GM19438 (cell line): ENCODE measurements around the gene QPCTL.
"Not testable (repeated sequence)": the region's sequence is repeated elsewhere in the genome, so short reads cannot be mapped to it uniquely, and the experiment has no call there.

Source experiments
- ATAC-seq: cut with Tn5 transposase; IDR thresholded peaks from one replicate; pipeline ENCODE4 v1.9.1; 2021; ENCODE audit warnings: low read depth; ENCODE audit not compliant: unreplicated experiment

QPCTL gene

DNA sequence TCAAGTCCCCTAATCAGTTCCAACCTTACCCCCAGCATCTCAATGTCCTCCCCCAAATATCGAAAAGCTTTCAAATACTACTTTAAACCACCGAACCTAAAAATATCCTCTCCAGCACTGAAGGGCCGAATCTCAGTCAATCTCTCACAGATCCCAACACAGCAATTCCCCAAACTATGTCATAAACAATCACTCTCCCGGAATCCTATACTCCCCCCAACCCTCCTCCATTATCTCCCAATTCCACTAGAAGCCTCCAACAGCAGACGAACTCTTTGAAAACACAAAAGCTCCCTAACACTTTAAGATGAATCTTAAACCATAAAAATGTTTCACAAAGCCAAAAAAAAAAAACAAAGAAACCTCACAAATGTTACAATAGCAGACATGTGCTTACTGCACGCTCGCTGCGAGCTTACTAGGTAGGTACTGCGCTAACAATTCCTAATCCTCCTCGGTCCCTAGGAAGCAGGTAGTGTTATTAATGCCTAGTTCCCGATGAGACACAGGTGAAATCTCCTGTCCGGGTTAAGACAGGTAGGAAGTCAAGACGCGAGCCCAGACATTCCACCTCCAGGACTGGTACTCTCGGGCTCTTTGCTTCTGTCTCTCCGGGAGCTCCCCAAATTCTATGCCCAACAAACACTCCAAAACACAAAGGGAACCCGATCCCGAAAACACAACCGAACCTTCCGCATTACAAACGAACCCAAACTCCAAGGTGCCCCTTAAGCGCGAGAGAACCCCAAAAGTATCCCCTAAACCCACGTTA is 24.1 kb downstream of the QPCTL start:
- ATAC-seq: no peak

DNA sequence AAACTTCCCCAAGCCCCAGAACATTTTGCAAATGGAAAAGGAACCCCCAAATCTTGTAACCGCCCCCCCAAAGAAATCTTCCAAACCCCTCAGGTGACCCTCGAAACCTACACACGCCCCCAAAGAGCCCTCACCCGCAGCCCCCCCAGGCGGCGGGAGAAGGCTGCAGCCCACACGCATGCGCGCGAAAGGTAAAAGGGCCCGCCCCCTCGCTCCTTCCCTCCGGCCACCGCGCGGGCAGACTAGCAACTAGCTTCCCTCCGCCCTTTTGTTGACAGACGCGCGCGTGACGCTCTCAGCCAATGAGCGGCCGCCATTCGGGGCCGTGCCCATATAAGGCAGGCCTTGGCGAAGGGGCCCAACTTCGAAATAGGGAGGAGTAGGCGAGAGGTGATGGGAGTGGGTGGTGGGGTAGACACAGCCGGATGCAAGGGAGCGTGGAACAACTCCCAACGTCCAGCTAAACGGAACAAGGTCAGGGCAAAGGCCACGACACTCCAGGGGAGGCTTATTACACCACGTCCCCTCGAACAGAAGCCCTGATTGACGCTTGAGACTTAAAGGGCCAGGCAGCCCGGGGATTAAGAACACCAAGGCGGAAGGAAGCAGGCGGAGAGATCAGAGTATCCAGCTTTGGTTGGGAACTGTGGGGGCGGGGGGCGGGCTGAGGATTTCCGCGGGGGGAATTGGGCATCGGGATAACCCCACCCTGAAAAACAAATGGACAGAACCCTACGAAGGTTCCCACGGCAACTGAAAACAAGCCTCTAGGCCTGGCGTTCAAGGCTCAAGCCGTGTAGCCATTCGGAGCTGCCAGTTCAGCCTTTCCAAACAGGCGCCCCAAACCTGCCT is 24.9 kb downstream of the QPCTL start:
- ATAC-seq: peak; percentile 84

DNA sequence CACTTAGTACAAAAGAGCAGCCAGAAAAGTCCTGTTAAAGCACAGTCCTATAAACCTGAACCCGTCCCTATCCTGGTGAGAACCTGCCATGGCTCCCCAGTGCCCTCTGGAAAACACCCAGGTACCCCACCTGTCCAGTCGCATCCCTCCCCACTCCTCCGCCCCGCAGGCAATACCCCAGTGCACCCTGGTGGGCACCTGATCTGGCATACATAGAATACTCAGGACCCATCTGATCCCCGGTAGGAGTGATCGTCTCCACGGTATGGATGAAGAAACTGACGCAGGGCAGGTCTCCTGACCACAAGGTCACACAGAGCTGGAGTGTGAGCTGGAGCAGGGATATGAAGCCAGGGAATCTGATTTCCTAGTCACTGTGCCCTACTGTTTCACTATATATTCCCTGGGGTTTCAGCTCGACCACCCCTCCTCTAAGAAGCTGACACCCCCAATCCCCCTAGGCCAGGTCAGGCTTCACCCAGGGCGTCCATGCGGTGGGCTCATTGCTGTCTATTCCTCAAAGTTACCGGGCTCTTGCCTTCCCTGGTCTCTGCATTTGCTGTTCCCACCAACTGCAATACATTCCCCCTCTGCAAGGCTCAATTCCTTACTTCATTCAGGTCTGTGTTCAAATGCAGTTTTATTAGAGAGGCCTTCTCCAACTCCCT is 25.7 kb downstream of the QPCTL start:
- no peak for ATAC-seq

DNA sequence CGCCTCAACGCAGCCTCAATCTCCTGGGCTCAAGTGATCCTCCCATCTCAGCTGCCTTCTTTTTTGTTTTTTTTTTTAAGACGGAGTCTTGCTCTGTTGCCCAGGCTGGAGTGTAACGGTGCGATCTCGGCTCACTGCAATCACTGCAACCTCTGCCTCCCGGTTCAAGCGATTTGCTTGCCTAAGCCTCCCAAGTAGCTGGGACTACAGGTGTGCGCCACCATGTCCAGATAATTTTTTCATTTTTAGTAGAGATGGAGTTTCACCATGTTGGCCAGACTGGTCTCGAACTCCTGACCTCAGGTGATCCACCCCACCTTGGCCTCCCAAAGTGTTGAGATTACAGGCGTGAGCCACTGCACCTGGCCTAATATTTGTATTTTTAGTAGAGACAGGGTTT is 27.6 kb downstream of the QPCTL start:
- not testable (repeated sequence) for ATAC-seq

DNA sequence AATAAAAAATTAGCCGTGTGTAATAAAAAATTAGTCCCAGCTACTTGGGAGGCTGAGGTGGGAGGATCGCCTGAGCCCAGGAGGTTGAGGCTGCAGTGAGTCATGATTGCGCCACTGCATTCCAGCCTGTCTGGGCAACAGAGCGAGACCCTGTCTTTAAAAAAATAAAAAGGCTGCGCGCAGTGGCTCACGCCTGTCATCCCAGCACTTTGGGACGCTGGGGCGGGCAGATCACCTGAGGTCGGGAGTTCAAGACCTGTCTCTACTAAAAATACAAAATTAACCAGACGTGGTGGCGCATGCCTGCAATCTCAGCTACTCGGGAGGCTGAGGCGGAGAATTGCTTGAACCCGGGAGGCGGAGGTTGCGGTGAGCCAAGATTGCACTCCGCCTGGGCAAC is 36.2 kb downstream of the QPCTL start:
- ATAC-seq: not testable (repeated sequence)

DNA sequence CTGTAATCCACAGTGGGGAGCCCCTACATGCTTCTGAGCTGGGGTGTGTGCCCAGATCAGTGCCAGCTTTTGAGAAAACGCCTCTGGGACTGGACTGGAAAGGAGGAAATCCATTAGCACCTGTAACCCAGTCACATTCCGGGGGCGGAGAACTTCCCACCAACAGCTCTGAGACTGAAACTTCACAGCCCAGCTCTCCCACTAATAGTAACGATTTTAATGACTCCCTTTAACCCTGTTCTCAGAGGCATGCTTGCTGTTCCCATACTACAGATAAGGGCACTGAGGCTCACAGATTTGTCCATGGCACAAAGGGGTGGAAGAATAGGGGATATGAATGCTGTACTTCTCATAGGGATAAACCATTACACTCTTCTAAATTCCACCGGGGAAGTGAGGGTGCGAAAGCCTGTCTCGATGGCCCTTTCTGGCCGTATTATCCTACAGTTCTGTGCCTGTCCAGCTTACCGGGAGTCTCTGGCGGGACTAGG is 37.4 kb downstream of the QPCTL start:
- no peak for ATAC-seq

DNA sequence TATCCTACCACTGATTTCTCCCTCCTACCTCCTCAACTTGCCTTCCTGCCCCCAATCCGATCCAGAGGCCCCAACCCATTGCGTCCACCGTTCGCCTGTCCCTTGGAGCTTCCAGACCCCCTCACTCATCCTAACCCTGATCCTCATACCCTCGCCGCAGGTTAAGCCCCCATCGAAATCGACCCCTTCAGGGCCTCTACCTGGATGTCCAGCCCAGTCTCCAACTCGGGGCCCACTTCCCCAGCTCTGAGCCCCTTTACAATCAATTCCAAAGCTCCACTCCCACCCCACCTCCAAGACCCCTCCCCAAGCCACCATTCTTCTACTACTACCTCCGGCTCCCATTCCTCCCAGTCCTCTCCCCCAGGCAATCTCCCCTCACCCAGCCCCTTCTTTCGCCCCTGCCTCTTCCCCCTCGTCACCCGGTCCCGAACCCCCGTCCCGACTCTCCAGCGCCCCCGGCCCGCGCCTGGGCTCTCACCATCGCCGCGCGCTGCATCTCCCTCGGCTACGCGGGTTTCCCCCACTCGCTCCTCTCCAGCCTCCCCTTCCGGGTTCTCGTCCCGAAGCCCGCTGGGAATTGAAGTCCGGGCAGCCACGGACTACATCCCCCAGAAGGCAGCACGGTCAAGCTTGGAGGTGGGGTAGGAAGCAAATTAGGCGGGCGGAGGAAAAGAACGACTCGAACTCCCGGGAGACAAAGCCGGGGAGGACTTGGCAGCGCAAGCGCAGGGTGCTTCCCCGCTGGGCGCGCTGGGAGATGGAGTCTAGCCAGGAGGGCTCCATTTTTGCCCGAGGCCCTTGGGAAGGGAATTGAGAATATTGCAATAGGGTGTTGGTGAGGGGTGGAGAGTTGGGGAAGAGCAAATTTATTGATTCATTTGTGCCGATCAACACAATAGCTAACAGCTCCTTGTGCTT is 38.2 kb downstream of the QPCTL start, which contains the start of gene FBXO46:
FBXO46 (minus strand) TSS at position 529 of the 921 bp plus-strand sequence. CDS start 17,401 bp downstream, outside the sequence.
- peak; percentile 88 for ATAC-seq

DNA sequence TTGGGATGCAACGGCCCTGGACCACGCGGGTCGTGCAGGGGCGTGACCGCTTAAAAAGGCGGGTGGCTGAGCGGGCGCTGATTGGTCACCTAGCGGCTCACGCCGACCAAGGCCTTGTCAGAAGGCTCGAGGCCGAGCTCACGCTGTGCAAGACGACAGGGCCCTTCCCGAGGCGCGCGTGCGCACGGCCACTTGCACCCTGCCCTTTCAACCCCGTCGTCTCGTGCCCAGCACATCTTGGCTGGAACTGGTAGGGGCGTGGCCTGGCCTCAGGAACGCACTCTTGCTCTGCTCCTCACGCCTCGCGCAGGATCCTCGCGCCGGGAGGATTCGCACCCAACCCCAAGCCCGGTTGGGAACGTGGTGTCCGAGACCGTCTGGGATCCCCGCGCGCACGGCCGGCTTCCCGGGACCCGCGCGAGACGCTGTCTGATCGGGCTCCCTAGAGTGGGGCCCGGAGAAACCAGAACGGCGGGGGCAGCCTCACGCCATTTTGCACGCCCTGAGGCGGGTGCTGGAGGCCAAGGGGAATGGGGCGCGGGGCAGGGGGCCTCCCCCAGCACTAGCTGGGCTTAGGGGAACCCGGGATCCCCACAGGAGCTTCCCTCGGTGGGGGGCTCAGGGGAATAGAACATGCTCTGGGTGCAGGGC is 40.8 kb downstream of the QPCTL start, which contains the start of gene MEIOSIN:
MEIOSIN (plus strand) TSS at position 280 of the 651 bp plus-strand sequence. CDS start 1,938 bp downstream, outside the sequence.
- no peak for ATAC-seq

DNA sequence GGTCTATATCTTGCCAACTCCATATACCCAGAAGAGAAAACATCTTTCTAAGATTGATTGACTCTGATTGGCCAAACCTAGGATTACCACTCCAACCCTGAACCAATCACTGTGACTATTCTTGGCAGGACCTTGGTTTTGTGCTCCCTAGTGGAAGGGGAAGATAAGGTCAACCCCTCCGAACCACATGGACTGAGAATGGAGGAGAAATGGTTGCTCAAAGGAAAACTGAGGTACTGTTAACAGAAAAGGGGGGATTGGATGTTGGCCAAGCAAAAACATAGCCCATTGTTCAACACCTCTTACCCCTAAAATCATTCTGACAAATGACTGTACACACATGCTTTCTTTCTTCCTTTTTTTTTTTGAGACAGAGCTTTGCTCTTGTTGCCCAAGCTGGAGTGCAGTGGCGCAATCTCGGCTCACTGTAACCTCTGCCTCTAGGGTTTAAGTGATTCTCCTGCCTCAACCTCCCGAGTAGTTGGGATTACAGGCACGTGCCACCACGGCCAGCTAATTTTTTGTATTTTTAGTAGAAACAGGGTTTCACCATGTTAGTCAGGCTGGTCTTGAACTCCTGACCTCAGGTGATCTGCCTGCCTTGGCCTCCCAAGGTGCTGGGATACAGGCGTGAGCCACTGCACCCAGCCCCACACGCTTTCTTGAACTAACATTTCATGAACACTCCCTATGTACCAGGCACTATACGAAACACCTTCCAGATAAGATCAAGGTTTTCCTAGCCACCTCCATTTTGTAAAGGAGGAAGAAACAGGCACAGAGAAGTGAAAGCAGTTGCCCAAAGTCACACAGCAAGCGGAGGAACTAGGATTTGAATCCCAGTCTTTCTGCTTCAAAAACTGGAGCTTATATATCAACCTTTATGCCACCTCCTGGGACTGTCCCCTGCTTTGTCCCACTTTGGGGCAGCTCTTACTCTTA is 47.3 kb downstream of the QPCTL start:
- no peak for ATAC-seq

DNA sequence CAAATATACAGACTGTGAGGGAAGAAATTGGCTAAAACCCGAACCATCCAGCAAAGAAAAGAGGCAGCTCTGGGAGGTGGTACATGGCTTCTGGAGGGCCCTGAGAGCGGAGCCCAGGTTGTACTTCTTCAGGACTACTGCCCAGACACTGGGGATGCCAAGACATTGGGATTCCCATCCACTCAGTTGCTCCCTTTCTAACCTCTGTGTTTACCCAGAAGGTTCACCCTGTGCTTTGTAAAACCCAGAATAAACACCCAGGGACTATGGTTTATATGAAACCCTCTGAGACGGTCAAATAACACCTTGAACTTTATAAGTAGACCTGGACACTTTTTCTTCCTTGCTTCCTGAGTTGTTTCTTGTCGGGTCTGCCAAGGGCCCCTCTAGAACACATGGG is 50.5 kb downstream of the QPCTL start:
- no peak for ATAC-seq

DNA sequence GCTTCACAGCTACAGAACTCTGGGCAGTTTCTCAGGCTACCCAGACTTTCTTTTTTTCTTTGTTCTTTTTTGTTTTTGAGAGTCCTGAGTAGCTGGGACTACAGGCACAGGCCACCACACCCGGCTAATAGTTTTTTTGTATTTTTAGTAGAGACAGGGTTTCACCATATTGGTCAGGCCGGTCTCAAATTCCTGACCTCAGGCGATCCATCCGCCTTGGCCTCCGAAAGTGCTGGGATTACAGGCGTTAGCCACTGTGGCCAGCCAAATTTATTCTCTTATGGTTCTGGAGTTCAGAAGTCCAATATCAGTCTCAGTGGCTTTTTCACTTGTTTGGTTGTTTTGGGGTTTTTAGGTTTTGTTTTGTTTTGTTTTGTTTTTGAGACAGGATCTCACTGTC is 53.1 kb downstream of the QPCTL start:
- no peak for ATAC-seq

DNA sequence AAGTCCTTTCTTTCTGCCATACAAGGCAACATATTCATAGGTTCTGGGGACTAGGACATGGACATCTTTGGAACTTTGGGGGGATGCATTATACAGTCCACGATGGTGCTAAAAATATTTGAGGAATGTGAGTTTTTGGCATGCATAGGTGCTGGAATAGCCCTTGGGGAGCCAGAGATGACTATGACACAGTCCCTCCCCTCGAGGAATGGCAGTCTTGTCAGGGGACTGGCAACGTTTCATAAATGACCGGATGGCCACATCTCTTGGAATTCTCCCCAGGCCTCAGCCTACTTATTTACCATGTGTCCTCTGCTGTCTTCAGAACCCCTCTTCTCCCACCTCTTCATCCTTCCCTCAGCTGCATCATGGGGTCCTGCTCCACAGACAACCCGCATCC is 54.4 kb downstream of the QPCTL start:
- no peak for ATAC-seq

DNA sequence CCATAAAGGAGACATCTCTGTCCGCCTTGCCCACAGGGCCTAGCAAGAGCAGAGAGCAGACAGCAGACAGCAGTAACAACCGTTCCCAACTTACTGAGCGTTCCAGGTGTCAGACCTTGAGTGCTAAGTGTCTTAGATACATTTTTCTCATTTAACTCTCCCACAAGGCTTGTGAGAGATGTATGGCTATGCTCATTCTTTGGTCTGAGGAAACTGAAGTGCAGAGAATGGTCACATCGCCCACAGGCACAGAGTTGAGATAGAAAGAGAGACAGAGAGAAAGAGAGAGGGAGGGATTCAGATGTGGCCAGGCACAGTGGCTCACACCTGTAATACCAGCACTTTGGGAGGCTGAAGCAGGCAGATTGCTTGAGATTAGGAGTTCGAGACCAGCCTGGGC is 55.0 kb downstream of the QPCTL start:
- ATAC-seq: no peak

DNA sequence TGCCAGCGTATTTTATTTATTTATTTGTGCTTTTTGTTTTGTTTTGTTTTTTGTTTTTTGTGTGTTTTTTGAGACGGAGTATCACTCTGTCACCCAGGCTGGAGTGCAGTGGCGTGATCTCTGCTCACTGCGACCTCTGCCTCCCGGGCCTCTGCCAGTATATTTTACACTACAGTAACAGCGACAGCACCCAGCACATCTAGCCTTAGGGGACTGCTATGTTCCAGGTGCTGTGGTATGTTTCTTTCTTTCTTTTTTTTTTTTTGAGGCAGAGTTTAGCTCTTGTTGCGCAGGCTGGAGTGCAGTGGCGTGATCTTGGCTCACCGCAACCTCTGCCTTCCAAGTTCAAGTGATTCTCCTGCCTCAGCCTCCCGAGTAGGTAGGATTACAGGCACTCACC is 59.0 kb downstream of the QPCTL start:
- ATAC-seq: not testable (repeated sequence)

DNA sequence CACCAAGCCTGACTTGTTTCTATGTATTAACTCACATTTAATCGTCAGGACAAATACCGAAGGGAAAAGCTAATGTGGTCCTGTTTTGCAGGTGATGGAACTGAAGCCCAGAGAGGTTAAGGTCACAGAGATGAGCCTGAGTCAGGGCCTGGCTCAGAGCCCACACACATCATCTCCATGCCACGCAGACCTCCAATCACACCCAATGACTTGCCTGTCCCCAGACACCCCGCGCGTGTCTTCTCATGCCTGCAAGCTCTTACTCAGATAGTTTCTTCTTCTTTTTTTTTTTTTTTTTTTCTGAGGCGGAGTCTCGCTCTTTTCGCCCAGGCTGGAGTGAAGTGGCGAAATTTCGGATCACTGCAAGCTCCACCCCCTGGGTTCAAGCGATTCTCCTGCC is 60.2 kb downstream of the QPCTL start:
- ATAC-seq: no peak

DNA sequence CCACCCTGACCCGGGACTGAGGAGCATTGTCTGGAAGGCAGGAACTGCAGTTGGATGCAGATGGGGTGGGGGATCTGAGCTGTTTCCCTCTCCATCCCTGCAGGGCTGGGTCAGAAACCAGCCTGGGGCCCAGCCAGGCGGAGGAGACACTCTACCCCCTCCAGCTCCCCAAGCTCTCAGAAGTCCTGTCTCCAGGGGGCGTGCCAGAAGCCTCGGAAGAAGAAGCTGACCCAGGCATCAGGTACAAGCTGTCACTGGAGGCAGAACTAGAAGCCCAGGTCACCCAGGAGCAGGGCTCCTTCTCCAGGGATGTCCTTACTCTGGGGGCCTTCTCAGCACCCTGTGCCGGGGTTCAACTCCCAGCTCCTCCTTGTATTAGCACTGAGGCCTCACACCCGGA is 61.1 kb downstream of the QPCTL start:
- no peak for ATAC-seq
